Pancreas (tissue), 10 donors: ENCODE data around the gene CCDC28A. TPM values are rescaled to one million over a fixed set of nuclear protein-coding genes. Genes with fewer than 3 reads are reported as not detected.

Experiments
- ATAC-seq, 4 donors: fragments of 200-7000 bp; cut with Tn5 transposase; one replicate each; pipeline versions ENCODE4 v1.8.0 to v1.9.1; 2020; ENCODE audit warnings: mild to moderate bottlenecking in 4 of 4, moderate library complexity in 4 of 4
- DNase-seq, 6 donors: peaks; one replicate each; pipeline ENCODE4 v3.0.0-alpha.2; 2020
- FAIRE-seq: peaks from 2 replicates; lab custom pipeline; 2012; peaks lifted over from hg19 to GRCh38; lab: Jason Lieb, UNC
- H3K27ac ChIP-seq, 4 donors: fragments of 200-600 bp; sonication (generic); 1 replicate in 3 of 4; 2 replicates in 1 of 4; pipeline versions ENCODE4 v1.5.0 to v1.8.0; 2020
- H3K27me3 ChIP-seq, 4 donors: fragments of 200-600 bp; one replicate each; pipeline ENCODE4 v1.8.0; 2021
- H3K36me3 ChIP-seq, 3 donors: fragments of 200-600 bp; sonication (generic) in 1 of 3; one replicate each; pipeline versions ENCODE4 v1.5.0 to v1.8.0; 2020 to 2021
- H3K4me1 ChIP-seq, 3 donors: fragments of 200-600 bp; one replicate each; pipeline ENCODE4 v1.8.0; 2021
- H3K4me3 ChIP-seq, 4 donors: fragments of 200-600 bp; sonication (generic) in 2 of 4; one replicate each; pipeline versions ENCODE4 v1.5.0 to v1.8.0; 2020 to 2021
- H3K9me3 ChIP-seq, 4 donors: fragments of 200-600 bp; one replicate each; pipeline ENCODE4 v1.8.0; 2021
- CTCF ChIP-seq, 4 donors: fragments of 200-600 bp; sonication (generic) in 3 of 4; IDR thresholded peaks; one replicate each; pipeline versions ENCODE4 v1.5.0 to v1.8.0; 2021; ENCODE audit warnings: antibody characterized with exemption in 4 of 4
- WGBS, 2 donors: extraction: QIAGEN DNeasy Blood & Tissue Kit; methylation state at CpG; one replicate each; pipeline ENCODE4 v1.1.7; 2013; 5-methylcytosine and 5-hydroxymethylcytosine counted together
- intact Hi-C, 3 donors: fragments of 100-400 bp; cut with DNase I; formaldehyde crosslinking; loops; one replicate each; pipeline versions ENCODE4 v1.11.1 to v1.14.2; 2022
- polyA plus RNA-seq, 2 donors: library from polyadenylated mRNA; stranded (reverse); fragments of 200-250 nt; gene quantifications; one replicate each; pipeline ENCODE4 v1.2.3, GENCODE V29; 2013
- total RNA-seq, 6 donors: library from RNA; stranded (reverse); fragmentation: NEBNext Ultra II Directional in 4 of 6; extraction: Animal tissue kit (Norgen Biotek cat#: 25700) in 4 of 6; gene quantifications; one replicate each; pipeline versions ENCODE4 v1.2.1 to v1.2.4, GENCODE V29; 2021 to 2023
- donor health status: healthy with polysubstance abuse.
- donor health status: DM: no; HTN: no; CAD: no; lungs with moderate emphysema.
- donor health status: DM: no; HTN: no; CAD: no.
- donor health status: control.
- donor health status: control.
- donor health status: Bipolar disorder and iron deficiency.
- donor health status: DM: yes; HTN: yes; CAD: no.
- donor health status: DM: no; HTN: no; CAD: no.
- donor health status: DM: no; HTN: no; CAD: no.
- donor health status: DM: yes; HTN: yes; CAD: no.

Gene CCDC28A
- total and polyA plus RNA-seq, 8 donors = 11.3 to 21.3 (median 12.8) TPM

GRCh38 chr6:138797806-138798446 lies 24.4 kb downstream of the CCDC28A start:
- Histone ChIP-seq H3K36me3 (no peaks in the 10 kb centered on the region), H3K27me3 (no peaks in the 10 kb centered on the region), H3K4me1 (no peaks in the 10 kb centered on the region), H3K27ac (no peak overlapping the region), H3K9me3 (no peaks in the 10 kb centered on the region), H3K4me3 (no peak overlapping the region)
- DNase-seq (no peak), ATAC-seq (peak in 2 of 4 donors; percentile 12 to 16), FAIRE-seq (no peak)
- intact Hi-C loops = no loop called here
- WGBS, 2 donors = 42 to 56% methylated on average over 4 of the region's 4 CpGs
- no peak for TF ChIP-seq CTCF (IDR thresholded peaks at IDR 0.05)

- Histone ChIP-seq H3K27ac (no peak overlapping the region), H3K4me3 (no peak overlapping the region), H3K4me1 (no peaks in the 10 kb centered on the region), H3K9me3 (no peaks in the 10 kb centered on the region), H3K36me3 (no peaks in the 10 kb centered on the region), H3K27me3 (no peaks in the 10 kb centered on the region)
- intact Hi-C loops = no loop called here
- FAIRE-seq (no peak), DNase-seq (no peak), ATAC-seq (no peak)
- no peak for TF ChIP-seq CTCF (IDR thresholded peaks at IDR 0.05)
- 76 to 83% methylated on average over 2 of the region's 2 CpGs for WGBS, 2 donors
Measured at GRCh38 chr6:138800377-138801150, 27.0 kb downstream of the CCDC28A start.

- no peak for ATAC-seq
- Histone ChIP-seq H3K27me3 (no peaks in the 10 kb centered on the region), H3K9me3 (no peaks in the 10 kb centered on the region), H3K36me3 (no peaks in the 10 kb centered on the region), H3K4me1 (no peaks in the 10 kb centered on the region), H3K4me3 (no peak overlapping the region), H3K27ac (no peak overlapping the region)
- 80 to 93% methylated on average over 2 of the region's 2 CpGs for whole genome bisulfite sequencing, 2 donors
- intact Hi-C loops = no loop called here
- no peak for TF ChIP-seq CTCF (IDR thresholded peaks at IDR 0.05)
- no peak for DNase-seq
- no peak for FAIRE-seq
Measured at GRCh38 chr6:138803331-138803730, 29.8 kb downstream of the CCDC28A start.

- intact Hi-C loops = no loop called here
- Histone ChIP-seq H3K27me3 (no peaks in the 10 kb centered on the region), H3K36me3 (no peaks in the 10 kb centered on the region), H3K4me1 (no peaks in the 10 kb centered on the region), H3K4me3 (no peak overlapping the region), H3K9me3 (no peaks in the 10 kb centered on the region), H3K27ac (no peak overlapping the region)
- WGBS, 2 donors = 66 to 72% methylated on average over 4 of the region's 4 CpGs
- no peak for ATAC-seq
- TF ChIP-seq CTCF (IDR thresholded peaks at IDR 0.05) = no peak
- no peak for DNase-seq
- FAIRE-seq = no peak
Measured at GRCh38 chr6:138803861-138804260, 30.3 kb downstream of the CCDC28A start.
